HG03039 (cell line): Measurements from ENCODE around the gene AQP6.

Experiments
- ATAC-seq: cut with Tn5 transposase; IDR thresholded peaks from one replicate; pipeline ENCODE4 v1.9.1; 2021; ENCODE audit warnings: mild to moderate bottlenecking, moderate library complexity; ENCODE audit not compliant: unreplicated experiment

Gene AQP6

GRCh38 chr12:49972641-49973360 lies at the start of gene AQP6:
TSS of gene AQP6 (plus strand) at chr12:49972947. CDS start at chr12:49973174, 227 bp downstream.
- ATAC-seq: no peak

- no peak for ATAC-seq
Measured at GRCh38 chr12:49923035-49923644, 49.6 kb upstream of the AQP6 start.

- ATAC-seq: no peak
Measured at GRCh38 chr12:49923880-49924556, 48.7 kb upstream of the AQP6 start.

- ATAC-seq: no peak
Measured at GRCh38 chr12:49924628-49925246, 48.0 kb upstream of the AQP6 start.

GRCh38 chr12:49925433-49926204 lies 47.1 kb upstream of the AQP6 start:
- ATAC-seq: no peak

GRCh38 chr12:49928471-49928870 lies 44.3 kb upstream of the AQP6 start:
- no peak for ATAC-seq

- no peak for ATAC-seq
Measured at GRCh38 chr12:49929581-49929980, 43.2 kb upstream of the AQP6 start.

- no peak for ATAC-seq
Measured at GRCh38 chr12:49930515-49931288, 42.0 kb upstream of the AQP6 start.

GRCh38 chr12:49932023-49932422 lies 40.7 kb upstream of the AQP6 start:
- no peak for ATAC-seq

- ATAC-seq: no peak
Measured at GRCh38 chr12:49932533-49933130, 40.1 kb upstream of the AQP6 start.

GRCh38 chr12:49933796-49934195 lies 39.0 kb upstream of the AQP6 start:
- ATAC-seq: no peak

- ATAC-seq: no peak
Measured at GRCh38 chr12:49934505-49934904, 38.2 kb upstream of the AQP6 start.

- no peak for ATAC-seq
Measured at GRCh38 chr12:49936925-49937324, 35.8 kb upstream of the AQP6 start.

- ATAC-seq: no peak
Measured at GRCh38 chr12:49937639-49938300, 35.0 kb upstream of the AQP6 start.

GRCh38 chr12:49939307-49939706 lies 33.4 kb upstream of the AQP6 start:
- ATAC-seq: no peak

GRCh38 chr12:49939707-49940106 lies 33.0 kb upstream of the AQP6 start:
- no peak for ATAC-seq

GRCh38 chr12:49941556-49942511 lies 30.9 kb upstream of the AQP6 start:
- no peak for ATAC-seq

- ATAC-seq: no peak
Measured at GRCh38 chr12:49942512-49942893, 30.2 kb upstream of the AQP6 start.
